ENCODE results near the gene RPRD2. TPM values are rescaled to one million over a fixed set of nuclear protein-coding genes. Genes with fewer than 3 reads are reported as not detected.

Gene RPRD2
- total and polyA plus RNA-seq, 9 of the 15 experiments (the other 6 are each of a cell fraction or from before 2014, with no cell fraction given), result 1.5 to 21.6 (median 7.7) TPM

- TF ChIP-seq BRD9 (IDR thresholded peaks at IDR 0.05; ENCODE audit: low read depth, partially characterized antibody) (peak; percentile 66), GABPA (tag; conservative IDR thresholded peaks at IDR 0.05; ENCODE audit: low read depth) (peak; percentile 98), ARID2 (IDR thresholded peaks at IDR 0.05) (no peak), ZNF23 (CRISPR knock-in tag; IDR thresholded peaks at IDR 0.05) (no peak), C11orf30 (IDR thresholded peaks at IDR 0.05; ENCODE audit: low read depth) (peak; percentile 99), RB1 (IDR thresholded peaks at IDR 0.05; ENCODE audit: low read depth) (peak; percentile 89), RERE (CRISPR knock-in tag; IDR thresholded peaks at IDR 0.05; ENCODE audit: borderline replicate concordance) (no peak), GABPB1 (CRISPR knock-in tag; IDR thresholded peaks at IDR 0.05) (peak; percentile 99), YY1 (IDR thresholded peaks at IDR 0.05; ENCODE audit: borderline replicate concordance in 1 of 3, control insufficient read depth in 1 of 3, extremely low read depth in 1 of 3, insufficient read depth in 3 of 3, insufficient read length in 1 of 3, insufficient replicate concordance in 2 of 3, low read depth in 1 of 3, low read length in 2 of 3) (peak; percentile 36 to 91 (median 74)), FOXJ3 (CRISPR knock-in tag; IDR thresholded peaks at IDR 0.05) (no peak), U2AF1 (optimal IDR thresholded peaks at IDR 0.05; ENCODE audit: low read depth, low read length) (no peak), SIN3A (IDR thresholded peaks at IDR 0.05; ENCODE audit: borderline replicate concordance in 2 of 2, control insufficient read depth in 1 of 2, low read depth in 2 of 2, low read length in 2 of 2) (peak in 1 of 2 experiments; percentile 40; a peak in 1 of 4 replicates)
- TF ChIP-seq, protein P1, sequence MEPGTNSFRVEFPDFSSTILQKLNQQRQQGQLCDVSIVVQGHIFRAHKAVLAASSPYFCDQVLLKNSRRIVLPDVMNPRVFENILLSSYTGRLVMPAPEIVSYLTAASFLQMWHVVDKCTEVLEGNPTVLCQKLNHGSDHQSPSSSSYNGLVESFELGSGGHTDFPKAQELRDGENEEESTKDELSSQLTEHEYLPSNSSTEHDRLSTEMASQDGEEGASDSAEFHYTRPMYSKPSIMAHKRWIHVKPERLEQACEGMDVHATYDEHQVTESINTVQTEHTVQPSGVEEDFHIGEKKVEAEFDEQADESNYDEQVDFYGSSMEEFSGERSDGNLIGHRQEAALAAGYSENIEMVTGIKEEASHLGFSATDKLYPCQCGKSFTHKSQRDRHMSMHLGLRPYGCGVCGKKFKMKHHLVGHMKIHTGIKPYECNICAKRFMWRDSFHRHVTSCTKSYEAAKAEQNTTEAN (CRISPR knock-in tag; IDR thresholded peaks at IDR 0.05), result no peak
- TF ChIP-seq, protein P2, sequence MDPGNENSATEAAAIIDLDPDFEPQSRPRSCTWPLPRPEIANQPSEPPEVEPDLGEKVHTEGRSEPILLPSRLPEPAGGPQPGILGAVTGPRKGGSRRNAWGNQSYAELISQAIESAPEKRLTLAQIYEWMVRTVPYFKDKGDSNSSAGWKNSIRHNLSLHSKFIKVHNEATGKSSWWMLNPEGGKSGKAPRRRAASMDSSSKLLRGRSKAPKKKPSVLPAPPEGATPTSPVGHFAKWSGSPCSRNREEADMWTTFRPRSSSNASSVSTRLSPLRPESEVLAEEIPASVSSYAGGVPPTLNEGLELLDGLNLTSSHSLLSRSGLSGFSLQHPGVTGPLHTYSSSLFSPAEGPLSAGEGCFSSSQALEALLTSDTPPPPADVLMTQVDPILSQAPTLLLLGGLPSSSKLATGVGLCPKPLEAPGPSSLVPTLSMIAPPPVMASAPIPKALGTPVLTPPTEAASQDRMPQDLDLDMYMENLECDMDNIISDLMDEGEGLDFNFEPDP (CRISPR knock-in tag; IDR thresholded peaks at IDR 0.05), result no peak
- TF ChIP-seq, protein P3, sequence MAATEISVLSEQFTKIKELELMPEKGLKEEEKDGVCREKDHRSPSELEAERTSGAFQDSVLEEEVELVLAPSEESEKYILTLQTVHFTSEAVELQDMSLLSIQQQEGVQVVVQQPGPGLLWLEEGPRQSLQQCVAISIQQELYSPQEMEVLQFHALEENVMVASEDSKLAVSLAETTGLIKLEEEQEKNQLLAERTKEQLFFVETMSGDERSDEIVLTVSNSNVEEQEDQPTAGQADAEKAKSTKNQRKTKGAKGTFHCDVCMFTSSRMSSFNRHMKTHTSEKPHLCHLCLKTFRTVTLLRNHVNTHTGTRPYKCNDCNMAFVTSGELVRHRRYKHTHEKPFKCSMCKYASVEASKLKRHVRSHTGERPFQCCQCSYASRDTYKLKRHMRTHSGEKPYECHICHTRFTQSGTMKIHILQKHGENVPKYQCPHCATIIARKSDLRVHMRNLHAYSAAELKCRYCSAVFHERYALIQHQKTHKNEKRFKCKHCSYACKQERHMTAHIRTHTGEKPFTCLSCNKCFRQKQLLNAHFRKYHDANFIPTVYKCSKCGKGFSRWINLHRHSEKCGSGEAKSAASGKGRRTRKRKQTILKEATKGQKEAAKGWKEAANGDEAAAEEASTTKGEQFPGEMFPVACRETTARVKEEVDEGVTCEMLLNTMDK (IDR thresholded peaks at IDR 0.05; ENCODE audit: borderline replicate concordance, insufficient read depth, low read depth, low read length, poor library complexity, severe bottlenecking), result no peak
Measured at GRCh38 chr1:150486966-150487762, 123.2 kb downstream of the RPRD2 start, which contains the start of gene TARS2 (continued).
